ENCODE data around the gene SHD.

DNA sequence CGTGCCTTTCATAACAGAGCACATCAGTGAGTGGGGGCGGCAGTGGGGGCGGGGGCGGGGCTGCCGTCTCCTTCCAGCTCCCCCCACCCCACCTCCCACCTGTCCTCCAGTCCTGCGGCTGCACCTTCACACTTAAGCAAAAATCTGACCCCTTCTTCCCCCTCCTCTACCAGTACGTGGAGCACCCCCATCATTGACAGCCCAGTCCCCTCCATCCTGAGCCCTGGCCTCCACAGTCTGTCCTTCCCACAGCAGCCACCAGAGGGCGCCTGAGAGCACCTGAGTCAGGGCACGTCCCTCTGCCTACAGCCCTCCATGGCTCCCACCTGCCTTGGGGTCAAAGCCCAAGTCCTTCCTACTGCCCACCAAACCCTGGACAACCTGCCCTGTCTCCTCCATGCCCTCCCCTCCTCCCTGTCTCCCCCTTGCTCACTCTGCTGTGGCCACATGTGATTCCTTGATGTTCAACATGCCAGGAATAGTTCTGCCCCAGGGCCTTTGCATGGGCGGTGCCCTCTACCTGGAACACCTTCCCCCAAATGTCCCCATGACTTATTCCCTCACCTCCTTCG lies 45.7 kb upstream of the SHD start:
- TF ChIP-seq, protein P1, sequence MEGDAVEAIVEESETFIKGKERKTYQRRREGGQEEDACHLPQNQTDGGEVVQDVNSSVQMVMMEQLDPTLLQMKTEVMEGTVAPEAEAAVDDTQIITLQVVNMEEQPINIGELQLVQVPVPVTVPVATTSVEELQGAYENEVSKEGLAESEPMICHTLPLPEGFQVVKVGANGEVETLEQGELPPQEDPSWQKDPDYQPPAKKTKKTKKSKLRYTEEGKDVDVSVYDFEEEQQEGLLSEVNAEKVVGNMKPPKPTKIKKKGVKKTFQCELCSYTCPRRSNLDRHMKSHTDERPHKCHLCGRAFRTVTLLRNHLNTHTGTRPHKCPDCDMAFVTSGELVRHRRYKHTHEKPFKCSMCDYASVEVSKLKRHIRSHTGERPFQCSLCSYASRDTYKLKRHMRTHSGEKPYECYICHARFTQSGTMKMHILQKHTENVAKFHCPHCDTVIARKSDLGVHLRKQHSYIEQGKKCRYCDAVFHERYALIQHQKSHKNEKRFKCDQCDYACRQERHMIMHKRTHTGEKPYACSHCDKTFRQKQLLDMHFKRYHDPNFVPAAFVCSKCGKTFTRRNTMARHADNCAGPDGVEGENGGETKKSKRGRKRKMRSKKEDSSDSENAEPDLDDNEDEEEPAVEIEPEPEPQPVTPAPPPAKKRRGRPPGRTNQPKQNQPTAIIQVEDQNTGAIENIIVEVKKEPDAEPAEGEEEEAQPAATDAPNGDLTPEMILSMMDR (IDR thresholded peaks at IDR 0.05; ENCODE audit: poor library complexity), result peak; percentile 44
- TF ChIP-seq EZH2phosphoT487 (IDR thresholded peaks at IDR 0.05; ENCODE audit: low read depth, severe bottlenecking, unreplicated experiment), result no peak

All from hepatocyte (in vitro differentiated cells).